GM12864 (cell line): ENCODE measurements around the gene FAM209B.

ENCODE experiments used
- DNase-seq: peaks from one replicate; pipeline ENCODE4 v3.0.0-alpha.2; 2011; ENCODE audit warnings: low read depth
- H3K4me3 ChIP-seq: 2 replicates; pipeline ENCODE4 v1.5.1; 2011; ENCODE audit warnings: mild to moderate bottlenecking, low read depth, low read length, control low read depth
- CTCF ChIP-seq: IDR thresholded peaks from 2 replicates; pipeline ENCODE4 v1.5.1; 2011; ENCODE audit warnings: low read depth, mild to moderate bottlenecking, moderate library complexity, low read length, control low read depth, inconsistent platforms; ENCODE audit errors: missing control alignments

Gene FAM209B

GRCh38 chr20:56575961-56576360, 42.9 kb downstream of the FAM209B start:
- DNase-seq, result no peak
- TF ChIP-seq CTCF, result no peak
- no peak overlapping the region for H3K4me3 ChIP-seq

GRCh38 chr20:56579301-56579710, 46.3 kb downstream of the FAM209B start:
- no peak for TF ChIP-seq CTCF
- DNase-seq, result no peak
- H3K4me3 ChIP-seq, result no peak overlapping the region

GRCh38 chr20:56580226-56580625, 47.2 kb downstream of the FAM209B start:
- DNase-seq, result no peak
- TF ChIP-seq CTCF, result no peak
- no peak overlapping the region for H3K4me3 ChIP-seq

- TF ChIP-seq CTCF, result no peak
- H3K4me3 ChIP-seq, result no peak overlapping the region
- DNase-seq, result no peak
Measured at GRCh38 chr20:56581701-56582100, 48.7 kb downstream of the FAM209B start.

GRCh38 chr20:56582542-56582941, 49.5 kb downstream of the FAM209B start:
- no peak for DNase-seq
- no peak overlapping the region for H3K4me3 ChIP-seq
- no peak for TF ChIP-seq CTCF

GRCh38 chr20:56584916-56585315, 51.9 kb downstream of the FAM209B start:
- no peak for TF ChIP-seq CTCF
- H3K4me3 ChIP-seq, result no peak overlapping the region
- DNase-seq, result no peak
